Stimulated activated naive CD8-positive, alpha-beta T cell treated with anti-CD3 and anti-CD28 coated beads, Interleukin-15, Interleukin-2, amounts not matched to agents 100 U/mL and 50 U/mL, for 24 hours (primary cell): ENCODE data around the gene DNAJC5.
A peak's percentile ranks its signal among the peaks of the same experiment; 100 is the strongest.
"Not testable (repeated sequence)": the region's sequence is repeated elsewhere in the genome, so short reads cannot be mapped to it uniquely, and the experiment has no call there.

Source experiments
- ATAC-seq: fragments of 150-1000 bp; cut with Tn5 transposase; one replicate; pipeline ENCODE4 v1.10.0; 2021
- DNase-seq: peaks from one replicate; pipeline ENCODE4 v3.0.0; 2021

DNAJC5 gene

DNA sequence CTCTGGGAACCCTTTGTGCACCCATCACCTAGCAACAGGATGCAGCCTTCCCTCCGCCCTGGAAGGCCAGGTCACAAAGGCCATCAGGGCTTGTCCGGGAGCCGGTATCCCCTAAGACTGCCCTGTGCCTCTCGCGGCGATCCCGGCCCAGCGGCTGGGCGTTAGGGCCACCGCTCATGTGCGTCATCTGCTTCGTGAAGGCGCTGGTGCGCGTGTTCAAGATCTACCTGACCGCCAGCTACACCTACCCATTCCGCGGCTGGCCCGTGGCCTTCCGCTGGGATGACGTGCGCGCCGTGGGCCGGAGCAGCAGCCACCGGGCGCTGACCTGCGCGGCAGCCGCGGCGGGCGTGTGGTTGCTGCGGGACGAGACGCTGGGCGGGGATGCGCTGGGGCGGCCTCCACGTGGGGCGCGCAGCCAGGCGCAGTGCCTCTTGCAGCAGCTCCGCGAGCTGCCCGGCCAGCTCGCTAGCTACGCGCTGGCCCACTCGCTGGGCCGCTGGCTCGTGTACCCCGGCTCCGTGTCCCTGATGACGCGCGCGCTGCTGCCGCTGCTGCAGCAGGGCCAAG lies 33.5 kb upstream of the DNAJC5 start, which contains the start of gene ABHD16B:
Gene ABHD16B (plus strand): TSS at position 134 of the 570 bp plus-strand sequence. CDS start 43 bp downstream, at position 177.
- no peak for DNase-seq
- ATAC-seq: no peak

DNA sequence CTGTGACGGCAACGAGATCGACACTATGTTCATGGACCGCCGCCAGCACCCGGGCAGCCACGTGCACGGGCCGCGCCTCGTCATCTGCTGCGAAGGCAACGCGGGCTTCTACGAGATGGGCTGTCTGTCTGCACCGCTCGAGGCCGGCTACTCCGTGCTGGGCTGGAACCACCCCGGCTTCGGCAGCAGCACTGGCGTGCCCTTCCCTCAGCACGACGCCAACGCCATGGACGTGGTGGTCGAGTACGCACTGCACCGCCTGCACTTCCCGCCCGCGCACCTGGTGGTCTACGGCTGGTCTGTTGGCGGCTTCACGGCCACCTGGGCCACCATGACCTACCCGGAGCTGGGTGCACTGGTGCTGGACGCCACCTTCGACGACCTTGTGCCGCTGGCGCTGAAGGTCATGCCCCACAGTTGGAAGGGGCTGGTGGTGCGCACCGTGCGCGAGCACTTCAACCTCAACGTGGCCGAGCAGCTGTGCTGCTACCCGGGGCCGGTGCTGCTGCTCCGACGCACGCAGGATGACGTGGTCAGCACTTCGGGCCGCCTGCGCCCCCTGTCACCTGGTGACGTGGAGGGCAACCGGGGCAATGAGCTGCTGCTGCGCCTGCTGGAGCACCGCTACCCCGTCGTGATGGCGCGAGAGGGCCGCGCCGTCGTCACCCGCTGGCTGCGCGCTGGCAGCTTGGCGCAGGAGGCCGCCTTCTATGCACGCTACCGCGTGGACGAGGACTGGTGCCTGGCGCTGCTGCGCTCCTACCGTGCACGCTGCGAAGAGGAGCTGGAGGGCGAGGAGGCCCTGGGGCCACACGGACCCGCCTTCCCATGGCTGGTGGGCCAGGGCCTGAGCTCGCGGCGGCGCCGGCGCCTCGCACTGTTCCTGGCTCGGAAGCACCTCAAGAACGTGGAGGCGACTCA lies 32.7 kb upstream of the DNAJC5 start:
- no peak for ATAC-seq
- DNase-seq: no peak

DNA sequence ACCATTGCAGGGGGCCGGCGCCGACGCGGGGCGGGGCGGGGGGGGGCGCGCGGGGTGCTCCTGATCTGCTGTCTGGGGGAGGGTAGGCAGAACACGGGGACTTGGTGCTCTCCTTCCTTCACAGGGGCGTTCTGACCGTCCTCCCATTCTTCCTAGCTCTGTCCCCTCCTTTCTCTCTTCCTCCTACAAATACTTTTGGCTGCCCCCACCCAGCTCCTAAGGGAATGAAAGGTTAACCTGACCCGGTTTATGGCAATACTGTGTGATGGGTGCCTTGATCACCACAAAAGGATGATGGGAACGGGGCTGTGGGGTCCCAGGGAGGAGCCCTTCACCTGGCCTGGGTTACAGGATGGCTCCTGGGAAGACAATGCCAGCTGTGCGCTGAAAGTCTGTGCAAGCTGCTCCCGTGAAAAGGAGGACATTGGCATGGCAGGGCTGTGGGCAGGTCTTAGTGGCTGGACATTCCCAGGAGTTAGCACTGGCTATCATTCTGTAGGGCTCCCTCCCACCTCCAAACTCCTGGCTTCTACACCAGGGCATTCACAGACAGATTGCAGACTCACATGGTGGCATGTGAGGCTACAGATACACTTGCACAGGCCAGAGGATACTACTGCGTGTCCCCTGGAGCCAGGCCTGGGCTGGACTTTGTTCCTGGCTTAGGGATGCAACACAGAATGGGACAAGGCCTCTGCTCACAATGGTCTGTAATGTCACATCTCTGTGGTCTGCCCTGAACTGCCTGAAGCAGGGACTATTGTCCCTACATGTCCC lies 31.7 kb upstream of the DNAJC5 start:
- ATAC-seq: no peak
- DNase-seq: no peak

DNA sequence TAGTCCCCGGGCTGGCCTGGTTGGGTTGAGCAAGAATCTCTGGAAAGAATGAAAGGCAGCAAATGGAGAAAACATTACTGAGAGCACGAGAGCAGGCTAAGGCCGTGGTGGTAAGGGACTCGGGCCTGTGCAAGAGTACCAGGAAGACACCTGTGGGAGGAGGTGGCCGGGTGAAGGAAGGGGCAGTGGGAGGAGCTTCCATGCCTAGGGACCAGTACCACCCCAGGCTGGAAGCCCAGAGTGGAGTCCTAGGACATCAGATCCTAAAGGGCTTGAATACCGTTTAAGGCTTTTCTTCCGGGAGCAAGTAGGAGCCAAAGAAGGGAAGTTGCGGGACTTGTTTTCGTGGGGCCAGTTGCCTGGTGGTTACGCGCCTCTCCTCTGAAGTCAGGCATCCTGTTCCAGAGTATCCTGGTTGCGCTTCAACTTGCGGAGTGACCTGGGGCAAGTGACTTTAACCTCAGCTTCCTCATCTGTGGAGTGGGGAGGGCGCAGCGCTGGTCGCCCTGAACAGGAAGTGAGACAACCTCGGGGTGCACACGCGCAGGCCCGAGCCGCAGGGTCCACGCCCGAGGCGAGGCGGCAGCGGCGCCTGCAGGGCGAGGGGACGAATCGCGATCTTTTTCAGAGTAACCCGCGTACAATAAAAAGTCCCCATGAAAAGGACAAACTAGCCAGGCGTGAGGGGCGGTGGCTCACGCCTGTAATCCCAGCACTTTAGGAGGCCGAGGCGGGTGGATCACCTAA lies 31.0 kb upstream of the DNAJC5 start:
- ATAC-seq: peak; percentile 76
- DNase-seq: peak; percentile 81

DNA sequence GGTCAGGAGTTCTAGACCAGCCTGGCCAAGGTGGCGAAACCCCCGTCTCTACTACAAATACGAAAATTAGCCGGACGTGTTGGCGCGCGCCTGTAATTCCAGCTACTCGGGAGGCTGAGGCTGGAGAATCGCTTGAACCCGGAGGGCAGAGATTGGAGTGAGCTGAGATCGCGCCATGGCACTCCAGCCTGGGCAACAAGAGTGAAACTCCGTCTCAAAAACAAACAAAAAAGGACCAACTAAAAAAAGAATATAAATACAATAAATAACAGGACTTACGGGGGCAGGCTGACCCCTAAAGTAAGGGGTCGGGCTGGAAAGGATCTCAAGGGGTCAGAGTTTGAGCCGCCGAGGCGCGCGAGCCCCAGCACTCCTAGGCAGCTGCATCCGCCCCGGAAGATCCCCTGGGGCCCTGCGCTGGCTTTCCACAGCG lies 30.4 kb upstream of the DNAJC5 start:
- ATAC-seq (no peak), DNase-seq (no peak)

DNA sequence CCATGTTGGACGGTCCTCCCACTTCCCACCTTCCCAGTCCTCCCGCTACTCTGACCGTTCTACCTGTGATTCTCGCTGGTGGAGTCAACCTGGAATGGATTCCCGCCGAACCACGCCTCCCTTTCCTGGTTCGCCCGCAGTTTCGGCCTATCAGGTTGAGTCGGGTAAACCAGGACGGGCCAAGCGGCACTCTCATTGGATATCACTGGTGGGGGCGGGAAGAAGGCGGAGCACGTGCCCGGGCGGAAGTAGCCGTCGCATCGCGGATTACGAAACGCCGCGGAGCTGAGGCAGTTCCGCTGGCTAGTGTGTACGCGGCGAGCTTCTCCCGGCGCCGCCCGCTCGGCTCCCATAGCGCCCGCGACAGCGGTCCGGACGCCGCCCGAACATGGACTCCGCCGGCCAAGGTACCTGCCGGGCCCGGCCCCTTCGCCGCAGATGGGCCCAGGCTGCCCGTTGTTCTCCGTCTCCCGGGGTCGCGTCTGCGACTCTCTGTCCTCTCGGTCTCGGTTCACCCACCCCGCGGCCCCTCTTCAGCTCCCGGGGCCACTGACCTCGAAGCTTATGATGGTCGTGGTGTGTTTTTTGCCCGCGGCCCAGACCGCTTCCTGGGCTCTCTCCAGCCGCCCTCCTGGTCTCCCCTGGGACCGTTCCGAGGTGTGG lies 29.8 kb upstream of the DNAJC5 start, which contains the start of gene TPD52L2:
Gene TPD52L2 (plus strand): TSS at position 293 of the 663 bp plus-strand sequence. CDS start 96 bp downstream, at position 389.
- peak; percentile 89 for ATAC-seq

DNA sequence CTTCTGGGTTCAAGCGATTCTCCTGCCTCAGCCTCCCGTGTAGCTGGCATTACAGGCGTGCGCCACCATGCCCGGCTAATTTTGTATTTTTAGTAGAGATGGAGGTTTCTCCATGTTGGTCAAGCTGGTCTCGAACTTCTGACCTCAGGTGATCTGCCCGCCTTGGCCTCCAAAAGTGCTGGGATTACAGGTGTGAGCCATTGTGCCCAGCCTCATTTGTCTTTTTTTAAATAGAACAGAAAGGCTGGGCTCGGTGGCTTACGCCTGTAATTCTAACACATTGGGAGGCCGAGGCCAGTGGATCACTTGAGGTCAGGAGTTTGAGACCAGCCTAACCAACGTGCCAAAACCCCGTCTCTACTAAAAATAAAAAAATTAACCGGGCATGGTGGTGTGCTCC lies 27.9 kb upstream of the DNAJC5 start:
- not testable (repeated sequence) for DNase-seq

More for the DNA sequence above, 29.8 kb upstream of the DNAJC5 start, which contains the start of gene TPD52L2:
- peak; percentile 97 for DNase-seq

DNA sequence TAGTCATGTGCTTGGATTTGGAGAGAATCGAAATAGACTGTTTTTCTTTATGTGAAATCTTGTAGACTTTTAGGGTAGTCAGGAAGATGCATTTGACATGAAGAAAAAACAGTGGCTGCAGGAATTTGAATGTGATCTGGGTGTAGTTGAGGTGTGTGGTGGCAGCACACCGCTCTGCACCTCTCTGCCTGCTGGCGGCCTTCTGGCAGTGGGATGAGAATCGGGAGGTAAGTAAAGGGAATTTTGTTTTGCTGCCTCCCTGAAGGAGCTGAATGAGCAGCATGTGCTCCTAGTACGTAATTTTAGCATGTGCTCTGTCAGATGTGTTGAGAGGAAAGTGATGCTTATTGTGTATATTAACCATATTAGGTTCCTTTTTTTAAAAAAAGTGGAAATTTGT lies 26.7 kb upstream of the DNAJC5 start:
- no peak for DNase-seq
- ATAC-seq: no peak

More for the DNA sequence above, 27.9 kb upstream of the DNAJC5 start:
- not testable (repeated sequence) for ATAC-seq

DNA sequence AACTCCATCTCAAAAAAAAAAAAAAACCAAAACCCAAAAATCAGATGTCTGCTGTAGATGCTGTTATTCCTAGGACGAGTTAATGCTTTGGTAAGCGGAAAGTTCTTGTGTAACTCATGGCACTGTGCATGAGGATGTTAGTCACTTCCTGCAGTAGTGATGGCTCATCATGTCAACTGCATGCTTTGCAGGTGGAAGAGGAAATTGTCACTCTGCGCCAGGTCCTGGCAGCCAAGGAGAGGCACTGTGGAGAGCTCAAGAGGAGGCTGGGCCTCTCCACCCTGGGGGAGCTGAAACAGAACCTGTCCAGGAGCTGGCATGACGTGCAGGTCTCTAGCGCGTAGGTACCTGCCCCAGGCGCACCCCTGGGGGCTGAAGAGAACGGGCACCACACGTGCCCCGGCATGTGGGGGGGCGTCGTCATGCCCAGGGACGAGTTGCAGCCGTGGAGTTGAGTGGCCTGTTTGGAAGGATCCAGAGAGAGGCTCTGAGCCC lies 21.4 kb upstream of the DNAJC5 start:
- DNase-seq (peak; percentile 44), ATAC-seq (peak; percentile 97)

DNA sequence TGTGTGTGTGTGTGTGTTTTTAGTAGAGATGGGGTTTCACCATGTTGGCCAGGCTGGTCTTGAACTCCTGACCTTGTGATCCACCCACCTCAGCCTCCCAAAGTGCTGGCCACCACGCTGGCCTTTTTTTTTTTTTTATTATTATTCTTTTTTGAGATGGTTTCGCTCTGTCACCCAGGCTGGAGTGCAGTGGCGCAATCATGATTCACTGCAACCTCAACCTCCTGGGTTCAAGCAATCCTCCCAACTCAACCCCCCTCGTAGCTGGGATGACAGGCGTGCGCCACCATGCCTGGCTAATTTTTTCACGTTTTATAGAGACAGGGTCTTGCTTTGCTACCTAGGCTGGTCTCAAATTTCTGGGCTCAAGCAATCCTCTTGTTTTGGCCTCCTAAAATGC lies 20.7 kb upstream of the DNAJC5 start:
- ATAC-seq: not testable (repeated sequence)

DNA sequence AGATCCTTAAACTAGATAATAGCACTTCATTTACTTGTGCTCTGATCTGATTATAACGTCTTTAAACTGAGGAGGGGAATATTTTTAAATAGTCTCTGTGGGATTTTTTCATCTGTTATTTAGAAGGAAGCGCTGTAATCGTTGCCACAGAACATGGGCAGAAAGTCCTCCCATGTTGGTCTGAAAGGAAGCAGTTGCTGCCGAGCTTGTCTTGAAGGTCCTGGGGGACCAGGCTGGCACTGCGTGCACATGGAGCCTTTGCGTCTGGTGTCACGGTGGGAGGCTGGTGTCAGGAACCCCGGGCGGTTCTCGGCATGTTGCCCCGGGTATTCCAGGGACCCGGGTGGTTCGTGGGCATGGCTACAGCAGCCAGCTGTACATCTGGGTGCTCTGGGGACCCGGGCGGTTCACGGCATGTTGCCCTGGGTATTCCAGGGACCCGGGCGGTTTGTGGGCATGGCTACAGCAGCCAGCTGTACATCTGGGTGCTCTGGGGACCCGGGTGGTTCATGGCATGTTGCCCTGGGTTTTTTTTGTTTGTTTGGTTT lies 18.4 kb upstream of the DNAJC5 start:
- DNase-seq (no peak), ATAC-seq (no peak)

More for the DNA sequence above, 20.7 kb upstream of the DNAJC5 start:
- DNase-seq: not testable (repeated sequence)

DNA sequence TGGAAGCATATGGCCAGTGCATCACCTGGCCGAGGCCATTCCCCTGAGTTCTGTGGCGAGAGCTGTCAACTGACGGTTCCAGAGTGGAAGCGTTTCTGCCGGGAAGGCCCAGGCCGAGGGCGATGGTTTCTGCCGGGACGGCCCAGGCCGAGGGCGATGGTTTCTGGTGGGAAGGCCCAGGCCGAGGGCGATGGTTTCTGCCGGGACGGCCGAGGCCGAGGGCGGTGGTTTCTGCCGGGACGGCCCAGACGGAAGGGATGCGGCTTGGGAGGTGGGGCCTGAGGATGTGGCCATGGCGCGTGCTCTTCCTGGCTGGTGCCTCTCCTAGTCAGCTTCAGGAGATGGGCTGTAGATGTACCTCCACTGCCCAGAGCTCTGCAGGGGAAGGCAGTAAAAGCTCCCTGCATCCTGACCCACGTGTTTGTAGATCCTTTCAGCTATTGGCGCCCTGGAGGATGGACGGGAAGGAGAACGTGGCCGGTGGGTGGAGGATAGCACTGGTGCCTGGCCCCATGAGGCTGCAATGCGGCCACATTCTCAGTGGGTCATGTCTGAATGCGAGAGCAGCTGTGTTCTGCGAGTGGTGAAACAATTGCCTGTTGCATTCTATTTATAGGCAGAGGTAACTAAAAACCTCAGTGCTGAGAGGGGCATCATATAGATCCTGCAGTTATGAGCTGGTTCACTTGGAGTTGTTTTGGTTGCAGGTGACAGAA lies 17.0 kb upstream of the DNAJC5 start:
- ATAC-seq (no peak), DNase-seq (no peak)

DNA sequence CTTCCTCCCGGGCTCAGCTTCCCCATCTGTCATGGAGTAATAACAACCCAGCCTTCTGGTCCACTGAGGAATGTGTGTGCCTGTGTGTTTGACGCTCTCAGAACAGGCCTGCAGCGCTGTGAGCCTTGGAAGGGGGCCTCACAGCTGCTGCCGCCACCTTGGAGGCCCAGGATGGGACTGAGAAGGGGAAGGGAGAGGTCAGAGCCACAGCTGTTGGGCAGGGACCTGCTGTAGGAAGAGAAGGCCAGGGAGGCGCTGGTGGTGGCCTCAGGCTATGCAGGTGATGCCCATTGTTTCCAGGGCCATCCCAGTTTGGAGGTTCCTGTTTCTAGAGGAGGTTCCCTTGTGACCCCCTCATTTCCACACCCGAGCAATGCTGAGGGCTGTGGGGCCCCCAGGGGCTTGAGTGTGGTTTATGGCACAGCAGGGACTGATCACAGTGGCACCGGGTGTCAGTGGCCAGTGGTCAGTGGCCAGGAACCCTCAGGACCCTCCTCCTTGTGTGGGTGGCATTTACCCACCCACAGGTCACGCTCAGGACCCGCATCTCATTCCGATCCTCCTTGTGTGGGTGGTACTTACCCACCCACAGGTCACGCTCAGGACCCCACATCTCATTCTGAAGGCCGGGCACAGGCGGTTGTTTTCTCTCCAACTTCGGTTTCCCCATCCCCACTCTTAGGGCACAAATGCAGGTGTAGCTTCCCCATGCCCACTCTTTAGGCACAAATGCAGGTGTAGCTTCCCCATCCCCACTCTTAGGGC lies 15.8 kb upstream of the DNAJC5 start:
- no peak for DNase-seq
- no peak for ATAC-seq

DNA sequence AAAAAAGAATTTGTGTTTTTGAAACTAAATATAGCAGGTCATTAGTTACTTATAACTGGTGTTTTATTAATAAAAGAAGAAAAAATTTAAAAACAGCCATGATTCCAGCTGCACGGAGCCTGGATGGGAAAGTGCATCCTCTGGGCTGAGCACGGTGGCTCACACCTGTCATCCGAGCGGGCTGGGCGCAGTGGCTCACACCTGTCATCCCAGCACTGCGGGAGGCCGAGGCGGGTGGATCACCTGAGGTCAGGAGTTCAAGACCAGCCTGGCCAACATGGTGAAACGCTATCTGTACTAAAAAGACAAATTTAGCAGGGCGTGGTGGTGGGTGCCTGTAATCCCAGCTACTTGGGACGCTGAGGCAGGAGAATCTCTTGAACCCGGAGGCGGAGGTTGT lies 14.0 kb upstream of the DNAJC5 start:
- not testable (repeated sequence) for ATAC-seq, DNase-seq

DNA sequence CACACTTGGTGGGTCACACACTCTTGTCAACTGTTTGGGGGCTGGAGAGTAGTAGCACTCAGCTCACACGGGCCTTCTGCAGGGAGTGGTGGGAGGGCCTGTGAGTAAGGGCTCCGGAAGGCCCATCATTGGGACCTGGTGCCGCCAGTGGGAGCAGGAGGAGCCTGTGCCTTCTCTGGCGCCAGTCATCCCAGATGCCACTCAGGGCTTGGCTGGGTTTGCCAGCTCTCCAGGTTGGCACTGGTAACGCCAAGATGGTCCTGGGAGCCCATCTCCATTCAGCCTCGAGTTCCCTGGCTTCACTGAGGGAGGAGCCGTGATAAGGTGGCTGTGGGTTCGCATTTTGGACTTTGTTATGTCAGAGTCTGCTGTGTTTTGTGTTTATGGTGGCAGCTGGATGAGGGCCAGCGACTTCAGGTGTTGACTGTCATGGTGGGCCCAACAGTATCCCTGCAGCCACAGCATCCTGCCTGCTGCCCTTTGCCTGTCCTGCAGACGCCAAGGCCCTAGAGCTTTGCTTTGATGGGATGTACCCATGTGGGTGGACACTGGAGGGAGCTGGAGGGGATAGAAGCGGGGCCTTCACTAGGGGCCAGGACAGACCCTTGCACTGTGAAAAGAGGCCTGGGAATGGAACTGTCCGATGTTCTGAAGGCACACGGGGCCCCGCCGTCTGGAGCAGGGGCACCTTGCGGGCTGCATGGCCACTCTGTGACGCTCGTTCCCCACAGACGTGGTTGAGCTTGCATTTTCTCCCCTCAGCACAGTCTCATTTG lies 13.3 kb upstream of the DNAJC5 start:
- no peak for DNase-seq
- ATAC-seq: no peak

DNA sequence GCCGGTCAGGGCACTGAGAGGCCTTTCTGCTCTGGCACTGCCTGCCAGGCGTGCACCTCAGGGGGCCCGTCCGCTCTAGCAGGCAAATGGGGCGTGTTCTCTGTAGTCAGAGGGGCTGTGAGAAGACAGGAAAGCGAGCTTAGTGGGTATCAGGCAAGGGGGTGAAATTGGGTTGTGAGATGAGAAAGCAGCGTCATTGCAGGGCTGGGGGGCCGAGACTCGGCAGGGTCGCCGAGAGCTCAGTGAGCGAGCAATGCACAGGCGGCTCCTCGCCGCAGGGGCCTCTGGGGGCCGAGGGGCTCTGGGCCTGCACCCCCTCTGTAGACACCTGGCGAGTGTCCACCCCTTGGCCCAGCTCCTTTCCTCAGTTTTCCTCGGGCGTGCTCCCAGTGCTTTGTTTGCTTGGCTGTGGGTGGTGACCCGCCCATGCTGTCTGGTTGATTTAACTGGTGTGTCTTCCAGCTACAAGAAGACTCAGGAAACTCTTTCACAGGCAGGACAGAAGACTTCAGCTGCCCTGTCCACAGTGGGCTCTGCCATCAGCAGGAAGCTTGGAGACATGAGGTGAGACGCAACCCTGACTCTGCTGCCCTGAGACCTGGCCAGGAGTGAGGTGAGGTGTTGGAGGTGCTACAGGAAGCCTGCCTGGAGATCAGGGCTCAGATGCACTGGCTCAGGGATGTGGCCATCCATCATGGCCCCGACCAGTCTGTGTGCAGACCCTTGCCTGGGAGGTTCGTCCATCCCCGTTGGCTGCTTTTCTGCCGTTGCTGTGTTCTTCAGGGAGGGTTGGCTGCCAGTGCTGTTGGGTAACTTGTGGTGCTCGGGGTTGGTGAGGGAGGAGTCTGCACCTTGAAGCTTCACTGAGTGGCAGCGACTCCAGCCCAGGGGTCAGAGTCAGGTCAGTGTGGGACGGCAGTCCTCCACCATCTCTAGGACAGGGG lies 12.4 kb upstream of the DNAJC5 start:
- ATAC-seq: no peak
- no peak for DNase-seq

DNA sequence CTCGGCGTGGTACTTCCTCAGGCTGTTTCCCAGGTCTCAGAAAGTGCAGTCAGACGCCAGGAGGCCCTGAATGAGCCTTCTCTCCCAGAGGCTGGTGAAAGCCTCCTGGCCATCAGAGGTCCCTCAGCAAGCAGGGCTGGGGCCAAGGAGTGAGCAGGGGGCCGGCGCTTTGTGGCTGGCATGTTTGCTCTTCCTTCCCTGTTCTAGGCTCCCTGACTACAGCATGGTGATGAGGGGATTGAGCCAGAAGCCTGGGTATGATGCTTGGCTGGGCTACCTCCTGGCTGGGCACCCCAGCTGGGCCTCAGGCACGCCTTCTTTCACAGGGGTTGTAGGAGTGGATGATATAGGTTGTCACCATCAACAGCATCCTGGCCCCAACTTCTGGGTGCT lies 11.7 kb upstream of the DNAJC5 start:
- no peak for ATAC-seq
- DNase-seq: no peak
